GDM1 (cell line): ENCODE results near the gene ZNF175.

Experiments used
- DNase-seq: peaks from one replicate; lab custom pipeline; 2025; lab: John Stamatoyannopoulos, UW

ZNF175 gene

GRCh38 chr19:51628153-51628939 is 57.3 kb downstream of the ZNF175 start:
- no peak for DNase-seq

- peak; percentile 13 for DNase-seq
Measured at GRCh38 chr19:51630315-51630714, 59.2 kb downstream of the ZNF175 start, which contains the start of gene SIGLEC5. Gene SIGLEC5, minus strand, starts transcription at chr19:51630401. Its CDS starts 66 bp downstream, at chr19:51630335.

GRCh38 chr19:51632126-51632525 is 61.0 kb downstream of the ZNF175 start:
- no peak for DNase-seq

GRCh38 chr19:51637362-51637978 is 66.4 kb downstream of the ZNF175 start:
- DNase-seq: no peak

- no peak for DNase-seq
Measured at GRCh38 chr19:51639916-51640315, 68.8 kb downstream of the ZNF175 start.

GRCh38 chr19:51640386-51640785 is 69.3 kb downstream of the ZNF175 start:
- DNase-seq: no peak

- no peak for DNase-seq
Measured at GRCh38 chr19:51641648-51642047, 70.6 kb downstream of the ZNF175 start.
